Lung (tissue), 12 donors: ENCODE results near the gene KCNAB3. TPM values are rescaled to one million over a fixed set of nuclear protein-coding genes. Genes with fewer than 3 reads are reported as not detected.
A peak's percentile ranks its signal among the peaks of the same experiment; 100 is the strongest.

Experiments used
- ATAC-seq: fragments of 200-7000 bp; cut with Tn5 transposase; one replicate; pipeline ENCODE4 v1.9.1; 2020; ENCODE audit warnings: moderate number of reproducible peaks; ENCODE audit not compliant: insufficient read depth, low FRiP score
- DNase-seq, 3 donors: peaks; one replicate each; pipeline ENCODE4 v3.0.0-alpha.2; 2013 to 2017
- H3K27ac ChIP-seq, 2 donors: one replicate each; pipeline ENCODE4 v1.5.1; 2013; ENCODE audit warnings: mild to moderate bottlenecking in 2 of 2, moderate library complexity in 2 of 2, control low read depth in 1 of 2, inconsistent platforms in 1 of 2, low read depth in 1 of 2, low read length in 1 of 2
- H3K27me3 ChIP-seq, 3 donors: one replicate each; pipeline ENCODE4 v1.5.1; 2013; ENCODE audit warnings: low read length in 2 of 3; ENCODE audit not compliant: control insufficient read depth in 3 of 3, insufficient read depth in 3 of 3
- H3K36me3 ChIP-seq, 4 donors: one replicate each; pipeline ENCODE4 v1.5.1; 2013; ENCODE audit warnings: low read length in 4 of 4, mild to moderate bottlenecking in 1 of 4, moderate library complexity in 1 of 4; ENCODE audit not compliant: control insufficient read depth in 4 of 4, insufficient read depth in 4 of 4
- H3K4me1 ChIP-seq, 5 donors: one replicate each; pipeline ENCODE4 v1.5.1; 2013; ENCODE audit warnings: low read length in 5 of 5, mild to moderate bottlenecking in 2 of 5, moderate library complexity in 1 of 5; ENCODE audit not compliant: control insufficient read depth in 5 of 5, insufficient read depth in 5 of 5
- H3K4me3 ChIP-seq: one replicate; pipeline ENCODE4 v1.5.1; 2013; ENCODE audit warnings: mild to moderate bottlenecking, control low read depth, moderate library complexity
- H3K9ac ChIP-seq, 2 donors: one replicate each; pipeline ENCODE4 v1.5.1; 2013; ENCODE audit warnings: low read length in 2 of 2, control low read depth in 1 of 2; ENCODE audit not compliant: insufficient read depth in 1 of 2
- H3K9me3 ChIP-seq, 4 donors: one replicate each; pipeline ENCODE4 v1.5.1; 2013; ENCODE audit warnings: low read length in 3 of 4, mild to moderate bottlenecking in 1 of 4, moderate library complexity in 1 of 4; ENCODE audit not compliant: control insufficient read depth in 4 of 4, insufficient read depth in 3 of 4
- CTCF ChIP-seq: IDR thresholded peaks from 2 replicates; pipeline ENCODE4 v1.5.1; 2012; ENCODE audit warnings: mild to moderate bottlenecking; ENCODE audit errors: control extremely low read depth, extremely low read depth
- WGBS, 2 donors: extraction: QIAGEN DNeasy Blood & Tissue Kit; methylation state at CpG; one replicate each; pipeline ENCODE4 v1.1.7; 2013; 5-methylcytosine and 5-hydroxymethylcytosine counted together
- polyA plus RNA-seq, 2 donors: library from polyadenylated mRNA; stranded (reverse); fragments of 200-250 nt; gene quantifications; one replicate each; pipeline ENCODE4 v1.2.1, GENCODE V29; 2013
- total RNA-seq, 2 donors: library from RNA; depleted of rRNA in 1 of 2; stranded (reverse); fragments of >200 nt in 1 of 2; gene quantifications; one replicate each; pipeline ENCODE4 v1.2.1, GENCODE V29; 2014 to 2021
- donor health status: control.
- donor health status: control.
- donor health status: Bipolar disorder and iron deficiency.
- donor health status: healthy.
- donor health status: DM: yes; HTN: yes; CAD: no.

The KCNAB3 gene
- total and polyA plus RNA-seq, 4 donors, result 1.3 to 5.8 (median 3.3) TPM

GRCh38 chr17:7909089-7909488, 20.6 kb downstream of the KCNAB3 start:
- WGBS, 2 donors, result 93 to 96% methylated on average over 29 of the region's 29 CpGs
- DNase-seq, result no peak

GRCh38 chr17:7903154-7904103, 26.2 kb downstream of the KCNAB3 start:
- H3K9ac ChIP-seq, result no peak overlapping the region
- peaks cover 10 to 85% (median 81%) of the 10 kb centered on the region in 4 donors for H3K36me3 ChIP-seq
- no peaks in the 10 kb centered on the region for H3K9me3 ChIP-seq
- H3K27me3 ChIP-seq, result no peaks in the 10 kb centered on the region
- DNase-seq (no peak), ATAC-seq (no peak)
- TF ChIP-seq CTCF, result no peak
- H3K27ac ChIP-seq, result no peak overlapping the region
- H3K4me1 ChIP-seq, result no peaks in the 10 kb centered on the region
- WGBS, 2 donors, result 83 to 88% methylated on average over 22 of the region's 22 CpGs
- H3K4me3 ChIP-seq, result no peak overlapping the region

More at GRCh38 chr17:7909089-7909488, 20.6 kb downstream of the KCNAB3 start:
- no peak overlapping the region for H3K27ac ChIP-seq
- H3K4me1 ChIP-seq, result no peaks in the 10 kb centered on the region
- no peak overlapping the region for H3K9ac ChIP-seq
- TF ChIP-seq CTCF, result no peak
- peaks cover 3 to 75% (median 59%) of the 10 kb centered on the region in 4 donors for H3K36me3 ChIP-seq
- H3K27me3 ChIP-seq, result no peaks in the 10 kb centered on the region
- no peak overlapping the region for H3K4me3 ChIP-seq
- no peak for ATAC-seq
- H3K9me3 ChIP-seq, result no peaks in the 10 kb centered on the region

GRCh38 chr17:7897773-7898172, 31.9 kb downstream of the KCNAB3 start:
- peak overlapping the region in 1 of 2 donors; percentile 70 for H3K9ac ChIP-seq
- ATAC-seq, result no peak
- no peaks in the 10 kb centered on the region for H3K4me1 ChIP-seq
- peak; percentile 46 to 72 (median 69) for DNase-seq
- no peak overlapping the region for H3K4me3 ChIP-seq
- no peak overlapping the region for H3K27ac ChIP-seq
- WGBS, 2 donors, result 56 to 58% methylated on average over 6 of the region's 6 CpGs
- peaks cover 0 to 81% (median 68%) of the 10 kb centered on the region in 4 donors for H3K36me3 ChIP-seq
- peak; percentile 40 for TF ChIP-seq CTCF
- H3K27me3 ChIP-seq, result no peaks in the 10 kb centered on the region
- H3K9me3 ChIP-seq, result no peaks in the 10 kb centered on the region
